ACC112 (cell line): ENCODE measurements around the gene SSX2IP.

Experiments used
- H2AFZ ChIP-seq: fragments of 200-600 bp; sonication (generic); one replicate; pipeline ENCODE4 v1.6.0; 2017; ENCODE audit warnings: antibody characterized with exemption, low read length; ENCODE audit not compliant: unreplicated experiment
- H3K27ac ChIP-seq: fragments of 200-600 bp; sonication (generic); 2 replicates; pipeline ENCODE4 v1.5.1; 2014; ENCODE audit warnings: low read depth, mild to moderate bottlenecking, antibody characterized with exemption, low read length, moderate library complexity
- H3K27me3 ChIP-seq: fragments of 200-600 bp; sonication (generic); 2 replicates; pipeline ENCODE4 v1.6.1; 2014; ENCODE audit warnings: mild to moderate bottlenecking, antibody characterized with exemption, low read length, moderate library complexity, mixed read lengths; ENCODE audit not compliant: insufficient read depth
- H3K36me3 ChIP-seq: fragments of 200-600 bp; sonication (generic); 2 replicates; pipeline ENCODE4 v1.6.1; 2016; ENCODE audit warnings: mild to moderate bottlenecking, antibody characterized with exemption, low read length, moderate library complexity, mixed read lengths; ENCODE audit not compliant: insufficient read depth
- H3K4me1 ChIP-seq: fragments of 200-600 bp; sonication (generic); one replicate; pipeline ENCODE4 v1.6.1; 2016; ENCODE audit warnings: low read length, mixed read lengths; ENCODE audit not compliant: insufficient read depth, unreplicated experiment, control insufficient read depth
- H3K4me3 ChIP-seq: fragments of 200-600 bp; sonication (generic); 2 replicates; pipeline ENCODE4 v1.5.1; 2014; ENCODE audit warnings: mild to moderate bottlenecking, low read depth, low read length
- H3K79me2 ChIP-seq: fragments of 200-600 bp; sonication (generic); one replicate; pipeline ENCODE4 v1.6.0; 2016; ENCODE audit warnings: low read length; ENCODE audit not compliant: control insufficient read depth, unreplicated experiment, insufficient read depth

The SSX2IP gene

GRCh38 chr1:84675631-84676030, 14.6 kb downstream of the SSX2IP start:
- Histone ChIP-seq H3K79me2 (peaks cover 3% of the 10 kb centered on the region), H3K36me3 (no peaks in the 10 kb centered on the region; the same call in 1 of the 2 replicates), H2AFZ (no peak overlapping the region), H3K27ac (no peak overlapping the region), H3K27me3 (no peaks in the 10 kb centered on the region), H3K4me1 (peaks cover 6% of the 10 kb centered on the region), H3K4me3 (no peak overlapping the region)

DNA sequence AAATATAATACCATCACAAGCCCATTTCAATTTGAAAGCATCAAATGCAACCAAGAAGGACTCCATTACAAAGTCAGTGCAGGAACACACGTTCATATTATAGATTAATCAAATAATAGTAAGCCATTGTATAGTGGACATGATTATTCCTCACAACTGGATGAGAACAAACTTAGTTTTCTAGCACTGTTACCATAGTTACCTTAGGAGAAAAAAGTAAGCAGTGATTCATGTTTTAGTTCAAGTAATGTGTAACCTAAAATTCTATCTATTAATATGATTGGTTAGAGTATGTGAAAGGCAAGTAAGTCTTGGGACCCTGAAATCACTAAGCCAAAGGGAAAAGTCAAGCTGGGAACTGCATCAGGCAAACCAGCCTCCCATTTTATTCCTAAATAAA, 15.2 kb downstream of the SSX2IP start:
- H3K79me2 ChIP-seq: peaks cover 3% of the 10 kb centered on the region
- peaks cover 6% of the 10 kb centered on the region for H3K4me1 ChIP-seq
- H3K27ac ChIP-seq: no peak overlapping the region
- no peak overlapping the region for H3K4me3 ChIP-seq
- H3K36me3 ChIP-seq: no peaks in the 10 kb centered on the region; the same call in 1 of the 2 replicates
- no peaks in the 10 kb centered on the region for H3K27me3 ChIP-seq
- no peak overlapping the region for H2AFZ ChIP-seq

- Histone ChIP-seq H3K4me3 (no peak overlapping the region), H2AFZ (no peak overlapping the region), H3K27ac (no peak overlapping the region), H3K27me3 (no peaks in the 10 kb centered on the region), H3K36me3 (no peaks in the 10 kb centered on the region; the same call in 1 of the 2 replicates), H3K4me1 (peaks cover 6% of the 10 kb centered on the region), H3K79me2 (peaks cover 3% of the 10 kb centered on the region)
These were observed 15.6 kb downstream of the SSX2IP start for GRCh38 chr1:84674705-84675104.

- H3K27me3 ChIP-seq: no peaks in the 10 kb centered on the region
- no peak overlapping the region for H3K4me3 ChIP-seq
- H3K27ac ChIP-seq: no peak overlapping the region
- peaks cover 3% of the 10 kb centered on the region for H3K79me2 ChIP-seq
- H2AFZ ChIP-seq: no peak overlapping the region
- H3K4me1 ChIP-seq: peaks cover 6% of the 10 kb centered on the region
- no peaks in the 10 kb centered on the region; the same call in 1 of the 2 replicates for H3K36me3 ChIP-seq
These were observed 16.2 kb downstream of the SSX2IP start for GRCh38 chr1:84674021-84674420.

DNA sequence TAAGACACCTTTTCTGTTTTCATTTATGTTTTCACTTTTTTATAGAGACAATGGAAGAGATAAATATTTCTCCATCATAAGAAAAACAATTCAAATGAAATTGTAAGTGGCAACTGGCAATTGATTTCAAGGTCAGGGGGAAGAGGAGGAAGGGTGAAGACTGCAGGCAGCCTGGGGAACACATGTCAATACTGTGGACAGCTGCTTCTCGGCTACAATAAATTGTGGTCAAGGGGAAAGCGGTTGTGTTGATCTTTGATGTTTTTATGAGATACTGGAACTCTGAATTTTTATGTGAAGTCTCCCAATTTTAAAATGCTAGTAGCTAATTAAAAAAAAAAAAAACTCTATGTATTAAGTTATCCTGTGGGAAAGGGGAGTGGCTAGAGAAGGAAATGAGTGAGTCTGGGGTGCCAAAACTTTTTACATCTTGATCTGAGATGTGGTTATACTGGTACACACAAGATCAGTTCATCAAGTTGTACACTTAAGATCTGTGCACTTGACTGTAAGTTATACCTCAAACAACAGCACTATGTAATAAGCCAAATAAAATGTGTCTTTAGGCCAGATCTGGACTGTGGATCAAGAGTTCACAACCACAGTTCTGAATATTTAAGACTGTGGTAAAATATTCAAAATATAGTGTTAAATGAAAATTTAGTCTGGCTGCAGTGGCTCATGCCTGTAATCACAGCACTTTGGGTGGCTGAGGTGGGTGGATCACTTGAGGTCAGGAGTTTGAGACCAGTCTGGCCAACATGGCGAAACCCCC, 18.0 kb downstream of the SSX2IP start:
- H3K4me3 ChIP-seq: no peak overlapping the region
- H2AFZ ChIP-seq: no peak overlapping the region
- peaks cover 6% of the 10 kb centered on the region for H3K4me1 ChIP-seq
- H3K36me3 ChIP-seq: no peaks in the 10 kb centered on the region; the same call in 1 of the 2 replicates
- no peaks in the 10 kb centered on the region for H3K27me3 ChIP-seq
- peaks cover 3% of the 10 kb centered on the region for H3K79me2 ChIP-seq
- no peak overlapping the region for H3K27ac ChIP-seq

DNA sequence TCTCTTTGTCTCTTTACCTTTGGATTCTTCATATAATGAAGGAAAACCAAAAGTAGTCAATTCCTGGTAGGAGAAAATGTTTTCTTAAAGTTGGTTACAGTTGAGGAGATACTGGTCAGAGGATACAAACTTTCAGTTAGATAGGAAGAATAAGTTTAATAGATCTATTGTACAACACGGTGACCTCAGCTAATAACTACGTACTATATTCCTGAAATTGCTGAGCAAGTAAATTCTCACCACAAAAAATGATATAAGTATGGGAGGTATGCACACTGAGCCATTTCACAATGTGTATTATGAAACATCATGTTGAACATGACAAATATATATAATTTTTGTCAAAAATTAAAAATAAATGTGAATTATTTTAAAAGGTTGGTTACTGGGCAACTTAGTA, 20.4 kb downstream of the SSX2IP start:
- H3K79me2 ChIP-seq: peaks cover 3% of the 10 kb centered on the region
- peaks cover 19% of the 10 kb centered on the region for H3K4me1 ChIP-seq
- H3K4me3 ChIP-seq: no peak overlapping the region
- H3K27ac ChIP-seq: no peak overlapping the region
- no peak overlapping the region for H2AFZ ChIP-seq
- H3K27me3 ChIP-seq: no peaks in the 10 kb centered on the region
- H3K36me3 ChIP-seq: no peaks in the 10 kb centered on the region

DNA sequence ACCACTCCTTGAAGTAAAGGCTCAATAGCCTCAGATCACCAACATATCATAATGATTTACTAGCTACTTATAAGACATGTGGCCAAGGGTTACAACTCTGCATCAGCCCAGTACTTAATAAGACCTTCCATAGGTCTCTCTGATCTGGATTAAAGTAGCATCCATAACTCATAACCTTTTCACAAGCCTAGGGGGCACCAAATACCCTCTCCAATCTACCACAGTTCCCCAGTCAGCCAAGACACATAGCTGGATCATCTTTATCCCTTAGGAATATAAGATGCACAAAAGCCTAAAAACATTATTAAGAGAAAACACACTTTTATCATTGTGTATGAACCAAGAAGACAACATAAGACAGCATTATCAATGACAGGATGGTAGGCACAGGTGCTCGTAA, 22.1 kb downstream of the SSX2IP start:
- H3K79me2 ChIP-seq: no peaks in the 10 kb centered on the region
- peaks cover 13% of the 10 kb centered on the region for H3K4me1 ChIP-seq
- H3K27ac ChIP-seq: no peak overlapping the region
- H3K4me3 ChIP-seq: no peak overlapping the region
- H3K27me3 ChIP-seq: no peaks in the 10 kb centered on the region
- H3K36me3 ChIP-seq: no peaks in the 10 kb centered on the region
- H2AFZ ChIP-seq: no peak overlapping the region

DNA sequence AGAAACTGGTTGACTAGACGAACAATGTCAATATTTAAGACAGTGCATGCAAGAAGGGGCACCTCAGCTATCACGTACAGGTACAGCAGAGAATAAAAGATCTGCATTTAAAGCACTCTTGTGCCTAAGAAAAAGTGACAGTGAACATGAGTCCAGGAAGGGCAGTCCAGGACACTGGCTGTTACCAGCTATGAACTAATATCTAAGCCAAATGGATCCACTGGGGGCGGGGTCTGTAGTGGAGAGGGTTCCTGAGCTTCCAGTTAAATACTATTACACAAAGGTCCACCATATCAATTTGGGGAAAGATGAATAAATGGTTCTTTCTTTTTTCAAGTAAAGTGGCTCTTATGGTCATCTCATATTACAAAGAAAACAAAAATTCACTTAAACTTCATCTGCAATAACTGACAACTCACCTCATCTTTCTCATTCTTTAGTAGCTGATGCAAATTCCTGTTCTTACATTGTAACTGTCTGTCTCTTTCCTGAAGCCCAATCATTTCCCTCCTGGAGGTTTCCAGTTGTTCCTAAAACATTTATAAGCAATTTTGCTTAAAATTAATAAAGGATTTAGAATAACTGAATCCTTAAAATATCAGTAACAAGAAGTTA, 24.5 kb downstream of the SSX2IP start:
- Histone ChIP-seq H3K4me3 (no peak overlapping the region), H3K27me3 (no peaks in the 10 kb centered on the region), H3K4me1 (peaks cover 13% of the 10 kb centered on the region), H3K36me3 (no peaks in the 10 kb centered on the region), H2AFZ (peak overlapping the region; percentile 9), H3K79me2 (no peaks in the 10 kb centered on the region), H3K27ac (peak overlapping the region; percentile 47)

DNA sequence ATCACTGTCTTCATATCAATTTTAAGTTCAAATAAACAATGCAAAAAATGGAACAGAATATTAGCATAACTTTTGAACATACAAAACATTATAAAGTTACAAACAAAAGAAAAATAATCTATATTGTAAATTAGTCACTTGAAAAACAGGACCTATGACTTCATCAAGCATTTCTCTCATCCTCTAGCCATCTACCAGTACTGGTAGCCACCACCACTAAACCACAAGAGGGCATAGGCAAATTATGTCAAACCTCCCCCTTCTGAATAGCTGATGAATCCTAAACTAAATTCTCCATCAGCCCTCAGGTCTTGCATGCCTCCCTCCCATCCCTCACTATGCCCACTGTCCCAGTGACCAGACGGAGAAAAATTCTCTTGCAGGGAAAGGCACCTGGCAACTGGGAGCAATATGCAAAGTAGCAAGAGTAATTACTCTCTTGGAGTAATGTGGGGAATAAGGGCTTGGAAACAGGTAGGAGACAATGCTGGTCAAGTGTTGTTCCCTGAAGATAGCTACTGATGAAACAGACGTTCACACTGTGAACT, 37.1 kb downstream of the SSX2IP start:
- peaks cover 3% of the 10 kb centered on the region for H3K4me1 ChIP-seq
- no peak overlapping the region for H3K27ac ChIP-seq
- H3K36me3 ChIP-seq: no peaks in the 10 kb centered on the region
- no peak overlapping the region for H2AFZ ChIP-seq
- H3K79me2 ChIP-seq: no peaks in the 10 kb centered on the region
- no peaks in the 10 kb centered on the region for H3K27me3 ChIP-seq
- H3K4me3 ChIP-seq: no peak overlapping the region

GRCh38 chr1:84644472-84644871, 45.8 kb downstream of the SSX2IP start:
- H3K27me3 ChIP-seq: no peaks in the 10 kb centered on the region
- H3K4me1 ChIP-seq: no peaks in the 10 kb centered on the region
- H3K4me3 ChIP-seq: no peak overlapping the region
- no peak overlapping the region for H2AFZ ChIP-seq
- H3K27ac ChIP-seq: no peak overlapping the region
- H3K79me2 ChIP-seq: no peaks in the 10 kb centered on the region
- H3K36me3 ChIP-seq: no peaks in the 10 kb centered on the region

DNA sequence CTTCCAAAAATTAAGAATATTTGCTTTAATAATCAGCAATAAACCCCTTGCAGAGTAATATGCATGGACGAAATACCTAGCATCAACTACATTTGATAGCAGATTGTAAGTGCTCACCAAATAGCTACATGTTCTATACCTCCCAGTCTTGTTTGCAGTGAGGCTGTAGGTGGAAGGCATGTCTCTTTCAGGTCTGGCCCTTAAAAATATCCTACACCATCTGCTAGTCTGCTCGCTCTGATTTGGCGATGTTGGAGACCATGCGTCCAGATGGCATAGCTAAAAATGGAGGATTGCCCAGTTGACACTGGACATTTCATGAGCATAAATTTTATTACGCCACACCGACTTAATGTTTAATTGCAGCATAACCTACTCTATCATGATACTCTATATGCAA, 47.1 kb downstream of the SSX2IP start:
- Histone ChIP-seq H3K4me3 (no peak overlapping the region), H3K4me1 (no peaks in the 10 kb centered on the region), H3K27me3 (no peaks in the 10 kb centered on the region), H3K79me2 (no peaks in the 10 kb centered on the region), H3K27ac (no peak overlapping the region), H3K36me3 (no peaks in the 10 kb centered on the region), H2AFZ (no peak overlapping the region)
